ENCODE data around the gene EXOG.

EXOG gene

GRCh38 chr3:38473229-38473628 lies 22.9 kb upstream of the EXOG start:
- no peak for DNase-seq (ENCODE audit: low read depth)
- no peak overlapping the region for H3K4me3 ChIP-seq (ENCODE audit: low read length)
- TF ChIP-seq CTCF (IDR thresholded peaks at IDR 0.05; ENCODE audit: insufficient read depth, low read depth, low read length, missing control alignments): no peak

- no peak overlapping the region for H3K4me3 ChIP-seq (ENCODE audit: low read length)
- no peak for TF ChIP-seq CTCF (IDR thresholded peaks at IDR 0.05; ENCODE audit: insufficient read depth, low read depth, low read length, missing control alignments)
These were observed 21.1 kb upstream of the EXOG start for GRCh38 chr3:38474928-38475605.

GRCh38 chr3:38475716-38476115 lies 20.4 kb upstream of the EXOG start:
- no peak overlapping the region for H3K4me3 ChIP-seq (ENCODE audit: low read length)
- TF ChIP-seq CTCF (IDR thresholded peaks at IDR 0.05; ENCODE audit: insufficient read depth, low read depth, low read length, missing control alignments): no peak
- no peak for DNase-seq (ENCODE audit: low read depth)

More at GRCh38 chr3:38474928-38475605, 21.1 kb upstream of the EXOG start:
- no peak for DNase-seq (ENCODE audit: low read depth)

- DNase-seq (ENCODE audit: low read depth): no peak
- TF ChIP-seq CTCF (IDR thresholded peaks at IDR 0.05; ENCODE audit: insufficient read depth, low read depth, low read length, missing control alignments): no peak
- no peak overlapping the region for H3K4me3 ChIP-seq (ENCODE audit: low read length)
These were observed 19.9 kb upstream of the EXOG start for GRCh38 chr3:38476157-38476756.

GRCh38 chr3:38477057-38477820 lies 18.9 kb upstream of the EXOG start:
- no peak for DNase-seq (ENCODE audit: low read depth)
- TF ChIP-seq CTCF (IDR thresholded peaks at IDR 0.05; ENCODE audit: insufficient read depth, low read depth, low read length, missing control alignments): no peak
- H3K4me3 ChIP-seq (ENCODE audit: low read length): no peak overlapping the region

GRCh38 chr3:38477839-38478450 lies 18.2 kb upstream of the EXOG start:
- TF ChIP-seq CTCF (IDR thresholded peaks at IDR 0.05; ENCODE audit: insufficient read depth, low read depth, low read length, missing control alignments): no peak
- no peak for DNase-seq (ENCODE audit: low read depth)
- no peak overlapping the region for H3K4me3 ChIP-seq (ENCODE audit: low read length)

All from epithelial cell of esophagus (primary cell).